ENCODE results near the gene CDCP2. TPM values are rescaled to one million over a fixed set of nuclear protein-coding genes. Genes with fewer than 3 reads are reported as not detected.
A peak's percentile ranks its signal among the peaks of the same experiment; 100 is the strongest.

The CDCP2 gene
- polyA plus RNA-seq, 2 of the 4 experiments (the other 2 are of a cell fraction), result not detected

DNA sequence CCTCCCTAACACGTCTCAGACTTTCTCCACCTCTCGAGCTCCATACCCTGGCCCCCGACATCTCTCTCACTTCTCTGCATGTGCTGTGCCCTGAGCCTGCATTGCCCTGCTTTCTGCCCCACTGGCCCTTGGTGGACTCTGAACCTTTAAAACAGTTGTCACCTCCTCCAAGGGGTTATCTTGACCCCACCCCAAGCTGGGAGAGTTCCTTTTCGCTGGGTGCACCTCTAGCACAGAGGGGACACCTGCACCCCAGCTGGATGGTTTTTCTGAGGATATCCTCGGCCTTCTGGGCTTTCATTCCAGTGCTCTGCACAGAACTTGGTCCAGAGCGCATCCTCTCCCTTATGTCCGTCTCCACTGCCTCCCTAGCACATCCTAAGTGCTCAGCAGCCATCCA, 4.2 kb upstream of the CDCP2 start:
- 88% methylated on average over 7 of the region's 7 CpGs for WGBS (ENCODE audit: missing lambda C conversion rate)
- CTCF ChIA-PET, result no interaction called here
- ATAC-seq, result no peak
- FAIRE-seq, result no peak
- DNase-seq (ENCODE audit: low read depth in 1 of 2, low spot score in 1 of 2), result no peak
- Histone ChIP-seq H3K4me1 (peaks cover 21% of the 10 kb centered on the region), H3K4me2 (no peak overlapping the region), H3K9me3 (no peaks in the 10 kb centered on the region), H3K27ac (peak overlapping the region in 1 of 2 experiments; percentile 58; a peak in 2 of 6 replicates), H3K4me3 (no peak overlapping the region)
- POLR2A ChIA-PET, result no interaction called here
- TF ChIP-seq GATA3 (IDR thresholded peaks at IDR 0.05; ENCODE audit: borderline replicate concordance), result no peak
- TF ChIP-seq ZSCAN20 (CRISPR knock-in tag; IDR thresholded peaks at IDR 0.05), result no peak
- no peak for TF ChIP-seq NFE2L2 (conservative IDR thresholded peaks at IDR 0.05; ENCODE audit: low read length)
- TF ChIP-seq, protein P1, sequence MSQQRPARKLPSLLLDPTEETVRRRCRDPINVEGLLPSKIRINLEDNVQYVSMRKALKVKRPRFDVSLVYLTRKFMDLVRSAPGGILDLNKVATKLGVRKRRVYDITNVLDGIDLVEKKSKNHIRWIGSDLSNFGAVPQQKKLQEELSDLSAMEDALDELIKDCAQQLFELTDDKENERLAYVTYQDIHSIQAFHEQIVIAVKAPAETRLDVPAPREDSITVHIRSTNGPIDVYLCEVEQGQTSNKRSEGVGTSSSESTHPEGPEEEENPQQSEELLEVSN (IDR thresholded peaks at IDR 0.05; ENCODE audit: borderline replicate concordance, low read depth), result no peak
- no peak for TF ChIP-seq CHD2 (IDR thresholded peaks at IDR 0.05; ENCODE audit: low read length, partially characterized antibody)
- no peak for TF ChIP-seq HMGXB4 (CRISPR knock-in tag; IDR thresholded peaks at IDR 0.05; ENCODE audit: borderline replicate concordance)

GRCh38 chr1:54156201-54156600, 3.4 kb upstream of the CDCP2 start:
- no peak for FAIRE-seq

DNA sequence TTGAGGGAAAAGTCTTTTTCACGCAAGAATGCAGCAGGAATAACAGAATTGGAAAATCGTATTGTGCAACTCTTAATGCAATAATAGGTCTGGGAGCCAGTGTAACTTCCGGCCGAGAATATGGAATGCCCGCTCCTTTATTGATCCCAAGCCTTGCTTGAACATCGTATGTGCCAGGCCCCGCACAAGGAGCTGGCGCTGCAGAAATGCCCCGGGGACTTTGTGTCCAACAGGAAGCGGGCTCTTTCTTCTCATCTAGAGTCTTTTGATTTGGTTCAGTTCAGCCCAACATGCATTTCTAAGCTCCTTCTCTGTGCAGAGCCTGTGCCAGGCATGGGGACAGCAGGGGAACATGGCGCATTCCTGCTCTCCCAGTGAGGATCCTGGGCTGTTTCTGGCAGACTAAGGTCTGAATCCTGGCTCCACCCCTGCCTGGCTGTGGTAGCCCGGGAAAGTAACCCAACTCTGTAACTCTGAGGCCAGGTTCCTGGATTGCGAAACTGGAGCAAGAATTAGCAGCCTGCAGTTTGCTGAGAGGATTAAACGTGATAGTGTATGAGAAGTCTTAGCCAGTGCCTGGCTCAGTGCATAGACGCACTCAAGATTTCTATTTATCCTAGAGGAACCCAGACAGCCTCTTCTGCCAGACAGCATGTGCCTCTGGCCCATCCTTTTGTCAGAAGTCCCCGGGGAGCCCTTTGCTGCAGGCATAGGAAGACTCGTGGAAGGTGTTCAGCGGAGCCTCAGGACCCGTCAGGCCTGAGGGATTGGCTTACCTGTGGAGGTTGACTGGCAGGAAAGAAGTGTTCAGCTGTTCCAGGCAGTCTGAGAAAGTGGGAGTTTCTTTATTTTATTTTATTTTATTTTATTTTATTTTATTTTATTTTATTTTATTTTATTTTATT, 987 bp upstream of the CDCP2 start:
- H3K4me3 ChIP-seq, result no peak overlapping the region
- 0 out of 3 replicates have a peak overlapping the region, but pooled peaks have one; percentile 12 for H3K4me2 ChIP-seq
- ChIA-PET POLR2A (no interaction called here), CTCF (interaction anchor here (0.5 kb wide), 1 partner anchor 335 kb away, joined by 3 read pairs; no protein-coding TSS in a partner anchor)
- ATAC-seq, result peak; percentile 35 to 61; a peak in 3 of 6 replicates
- peaks cover 21% of the 10 kb centered on the region for H3K4me1 ChIP-seq
- 0 out of 6 replicates have a peak overlapping the region, but pooled peaks of 1 of the 2 experiments have one; percentile 30 for H3K27ac ChIP-seq
- DNase-seq (ENCODE audit: low read depth in 1 of 2, low spot score in 1 of 2), result no peak
- TF ChIP-seq RFX5 (IDR thresholded peaks at IDR 0.05) (no peak), CEBPB (IDR thresholded peaks at IDR 0.05) (peak; percentile 64 to 81)
- 73% methylated on average over 19 of the region's 19 CpGs for WGBS (ENCODE audit: missing lambda C conversion rate)
- FAIRE-seq, result no peak
- H3K9me3 ChIP-seq, result no peaks in the 10 kb centered on the region

More at GRCh38 chr1:54156201-54156600, 3.4 kb upstream of the CDCP2 start:
- WGBS (ENCODE audit: missing lambda C conversion rate), result 82% methylated on average over 3 of the region's 3 CpGs
- no peak overlapping the region for H3K4me3 ChIP-seq
- H3K4me1 ChIP-seq, result peaks cover 21% of the 10 kb centered on the region
- ATAC-seq (no peak), DNase-seq (ENCODE audit: low read depth in 1 of 2, low spot score in 1 of 2) (no peak)
- no peaks in the 10 kb centered on the region for H3K9me3 ChIP-seq
- POLR2A ChIA-PET, result no interaction called here
- TF ChIP-seq, protein P2, sequence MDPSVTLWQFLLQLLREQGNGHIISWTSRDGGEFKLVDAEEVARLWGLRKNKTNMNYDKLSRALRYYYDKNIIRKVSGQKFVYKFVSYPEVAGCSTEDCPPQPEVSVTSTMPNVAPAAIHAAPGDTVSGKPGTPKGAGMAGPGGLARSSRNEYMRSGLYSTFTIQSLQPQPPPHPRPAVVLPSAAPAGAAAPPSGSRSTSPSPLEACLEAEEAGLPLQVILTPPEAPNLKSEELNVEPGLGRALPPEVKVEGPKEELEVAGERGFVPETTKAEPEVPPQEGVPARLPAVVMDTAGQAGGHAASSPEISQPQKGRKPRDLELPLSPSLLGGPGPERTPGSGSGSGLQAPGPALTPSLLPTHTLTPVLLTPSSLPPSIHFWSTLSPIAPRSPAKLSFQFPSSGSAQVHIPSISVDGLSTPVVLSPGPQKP (IDR thresholded peaks at IDR 0.05; ENCODE audit: low read depth, low read length), result no peak
- TF ChIP-seq CBX8 (IDR thresholded peaks at IDR 0.05), result no peak
- no peak for TF ChIP-seq PHF8 (IDR thresholded peaks at IDR 0.05; ENCODE audit: borderline replicate concordance, low read depth)
- TF ChIP-seq RAD21 (conservative IDR thresholded peaks at IDR 0.05 in 1 of 2, IDR thresholded peaks at IDR 0.05 in 1 of 2), result no peak
- TF ChIP-seq ZNF302 (CRISPR knock-in tag; IDR thresholded peaks at IDR 0.05), result no peak
- no peak for TF ChIP-seq ZFP36 (IDR thresholded peaks at IDR 0.05; ENCODE audit: borderline replicate concordance, partially characterized antibody)
- TF ChIP-seq, protein P3, sequence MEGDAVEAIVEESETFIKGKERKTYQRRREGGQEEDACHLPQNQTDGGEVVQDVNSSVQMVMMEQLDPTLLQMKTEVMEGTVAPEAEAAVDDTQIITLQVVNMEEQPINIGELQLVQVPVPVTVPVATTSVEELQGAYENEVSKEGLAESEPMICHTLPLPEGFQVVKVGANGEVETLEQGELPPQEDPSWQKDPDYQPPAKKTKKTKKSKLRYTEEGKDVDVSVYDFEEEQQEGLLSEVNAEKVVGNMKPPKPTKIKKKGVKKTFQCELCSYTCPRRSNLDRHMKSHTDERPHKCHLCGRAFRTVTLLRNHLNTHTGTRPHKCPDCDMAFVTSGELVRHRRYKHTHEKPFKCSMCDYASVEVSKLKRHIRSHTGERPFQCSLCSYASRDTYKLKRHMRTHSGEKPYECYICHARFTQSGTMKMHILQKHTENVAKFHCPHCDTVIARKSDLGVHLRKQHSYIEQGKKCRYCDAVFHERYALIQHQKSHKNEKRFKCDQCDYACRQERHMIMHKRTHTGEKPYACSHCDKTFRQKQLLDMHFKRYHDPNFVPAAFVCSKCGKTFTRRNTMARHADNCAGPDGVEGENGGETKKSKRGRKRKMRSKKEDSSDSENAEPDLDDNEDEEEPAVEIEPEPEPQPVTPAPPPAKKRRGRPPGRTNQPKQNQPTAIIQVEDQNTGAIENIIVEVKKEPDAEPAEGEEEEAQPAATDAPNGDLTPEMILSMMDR (IDR thresholded peaks at IDR 0.05), result no peak
- no peak for TF ChIP-seq FOSL2 (IDR thresholded peaks at IDR 0.05)
- no peak for TF ChIP-seq FOSL2 (CRISPR knock-in tag; IDR thresholded peaks at IDR 0.05)
- TF ChIP-seq GATA3 (IDR thresholded peaks at IDR 0.05; ENCODE audit: borderline replicate concordance), result no peak
- no peak for TF ChIP-seq CEBPB (IDR thresholded peaks at IDR 0.05)
- TF ChIP-seq EP300 (IDR thresholded peaks at IDR 0.05), result no peak
- no peak overlapping the region for H3K27ac ChIP-seq
- CTCF ChIA-PET, result interaction anchor here (1.5 kb wide), 1 partner anchor 35 kb away, joined by 3 read pairs; no protein-coding TSS in a partner anchor
- no peak overlapping the region for H3K4me2 ChIP-seq

Data from A549 (cell line).